ENCODE measurements around the gene MAPK13. TPM values are rescaled to one million over a fixed set of nuclear protein-coding genes. Genes with fewer than 3 reads are reported as not detected.

Gene MAPK13
- total RNA-seq, 3 donors from 2014 or later = 2.6 to 45.2 (median 30.2) TPM

- Histone ChIP-seq H3K9me3 (no peaks in the 10 kb centered on the region), H3K4me3 (no peak overlapping the region), H3K27ac (no peak overlapping the region), H3K36me3 (no peaks in the 10 kb centered on the region), H3K4me1 (no peaks in the 10 kb centered on the region), H3K27me3 (no peaks in the 10 kb centered on the region)
- TF ChIP-seq POLR2A (IDR thresholded peaks at IDR 0.05) (no peak), POLR2AphosphoS5 (IDR thresholded peaks at IDR 0.05) (no peak), CTCF (IDR thresholded peaks at IDR 0.05) (no peak)
- intact Hi-C loops (cut with DNase I; ENCODE audit: low total_unique reads) = no loop called here
- no peak for DNase-seq (ENCODE audit: low spot score in 2 of 2)
Measured at GRCh38 chr6:36141961-36142360, 11.6 kb downstream of the MAPK13 start.

DNA sequence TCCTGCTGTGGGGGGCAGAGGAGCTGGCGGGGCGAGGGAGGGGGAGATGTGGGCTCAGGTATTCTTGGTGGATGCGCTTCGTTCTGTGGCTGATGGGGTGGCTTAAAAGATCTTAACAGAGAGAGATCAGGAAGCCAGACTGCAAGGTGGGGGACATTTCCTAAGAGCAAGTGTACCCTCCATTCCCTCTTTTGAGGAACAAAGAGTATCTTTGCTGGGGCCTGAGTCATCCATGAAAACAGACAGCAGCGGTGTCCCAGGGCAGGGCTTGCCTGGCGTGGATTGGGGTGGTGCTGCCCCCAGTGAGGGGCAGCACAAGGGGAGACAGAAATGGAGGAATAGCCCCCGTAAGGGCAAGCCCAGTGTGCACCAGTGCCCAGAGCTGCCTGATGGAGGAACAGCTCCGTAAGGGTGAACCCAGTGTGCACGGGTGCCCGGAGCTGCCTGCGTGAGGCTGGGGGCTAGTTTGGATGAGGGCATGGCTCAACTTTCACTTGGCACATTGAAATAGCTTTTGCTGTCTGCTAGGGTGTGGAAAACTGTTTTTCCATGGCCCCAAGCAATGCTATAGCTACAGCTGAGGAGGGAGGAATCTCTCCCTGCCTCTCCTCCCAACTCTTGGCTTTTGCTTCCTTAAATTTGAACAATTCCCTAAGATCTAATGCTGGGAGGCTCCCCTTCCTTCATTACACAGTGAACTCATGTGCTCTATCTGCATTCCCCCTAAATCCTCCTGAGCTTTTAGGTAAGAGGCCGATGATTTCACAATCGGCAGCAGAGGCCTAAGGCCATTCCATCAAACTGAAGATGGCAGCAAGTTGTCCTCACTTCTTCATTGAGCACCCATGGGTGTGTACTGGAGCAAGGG, 12.9 kb downstream of the MAPK13 start:
- intact Hi-C loops (cut with DNase I; ENCODE audit: low total_unique reads) = no loop called here
- no peaks in the 10 kb centered on the region for H3K9me3 ChIP-seq
- no peak for DNase-seq (ENCODE audit: low spot score in 2 of 2)
- H3K36me3 ChIP-seq = no peaks in the 10 kb centered on the region
- no peaks in the 10 kb centered on the region for H3K4me1 ChIP-seq
- H3K27me3 ChIP-seq = no peaks in the 10 kb centered on the region
- no peak overlapping the region for H3K27ac ChIP-seq
- no peak overlapping the region for H3K4me3 ChIP-seq
- TF ChIP-seq POLR2AphosphoS5 (IDR thresholded peaks at IDR 0.05) = no peak
- no peak for TF ChIP-seq POLR2A (IDR thresholded peaks at IDR 0.05)
- no peak for TF ChIP-seq CTCF (IDR thresholded peaks at IDR 0.05)

DNA sequence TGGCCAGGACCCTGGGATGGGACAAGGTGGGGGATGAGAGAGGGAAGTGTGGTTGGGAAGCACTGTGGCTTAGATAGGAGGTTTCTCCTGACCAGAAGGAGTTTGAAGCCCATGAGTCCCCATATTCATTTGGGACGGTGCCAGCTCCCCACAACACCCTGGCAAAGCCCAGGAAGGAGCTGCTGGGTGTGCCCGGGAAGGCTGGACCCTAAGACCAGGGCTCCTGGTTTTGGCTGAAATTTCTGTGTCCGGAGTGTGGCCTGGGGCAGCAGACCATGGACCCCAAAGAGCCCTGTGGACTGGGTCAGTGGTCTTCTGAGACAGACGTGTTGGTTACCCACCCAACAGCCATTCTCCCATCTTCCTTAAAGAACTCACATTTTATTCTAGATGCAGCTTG, 15.2 kb downstream of the MAPK13 start:
- Histone ChIP-seq H3K36me3 (no peaks in the 10 kb centered on the region), H3K27ac (no peak overlapping the region), H3K27me3 (no peaks in the 10 kb centered on the region), H3K4me1 (peaks cover 3 to 6% of the 10 kb centered on the region in 2 donors), H3K9me3 (no peaks in the 10 kb centered on the region), H3K4me3 (no peak overlapping the region)
- no peak for TF ChIP-seq POLR2A (IDR thresholded peaks at IDR 0.05)
- TF ChIP-seq POLR2AphosphoS5 (IDR thresholded peaks at IDR 0.05) = no peak
- TF ChIP-seq CTCF (IDR thresholded peaks at IDR 0.05) = no peak
- intact Hi-C loops (cut with DNase I; ENCODE audit: low total_unique reads) = no loop called here
- DNase-seq (ENCODE audit: low spot score in 2 of 2) = no peak

GRCh38 chr6:36147294-36147693, 17.0 kb downstream of the MAPK13 start:
- no peaks in the 10 kb centered on the region for H3K9me3 ChIP-seq
- intact Hi-C loops (cut with DNase I; ENCODE audit: low total_unique reads) = no loop called here
- H3K4me3 ChIP-seq = no peak overlapping the region
- H3K27ac ChIP-seq = no peak overlapping the region
- TF ChIP-seq POLR2A (IDR thresholded peaks at IDR 0.05) (no peak), POLR2AphosphoS5 (IDR thresholded peaks at IDR 0.05) (no peak), CTCF (IDR thresholded peaks at IDR 0.05) (no peak)
- DNase-seq (ENCODE audit: low spot score in 2 of 2) = no peak
- no peaks in the 10 kb centered on the region for H3K27me3 ChIP-seq
- H3K4me1 ChIP-seq = peaks cover 3 to 6% of the 10 kb centered on the region in 2 donors
- no peaks in the 10 kb centered on the region for H3K36me3 ChIP-seq

DNA sequence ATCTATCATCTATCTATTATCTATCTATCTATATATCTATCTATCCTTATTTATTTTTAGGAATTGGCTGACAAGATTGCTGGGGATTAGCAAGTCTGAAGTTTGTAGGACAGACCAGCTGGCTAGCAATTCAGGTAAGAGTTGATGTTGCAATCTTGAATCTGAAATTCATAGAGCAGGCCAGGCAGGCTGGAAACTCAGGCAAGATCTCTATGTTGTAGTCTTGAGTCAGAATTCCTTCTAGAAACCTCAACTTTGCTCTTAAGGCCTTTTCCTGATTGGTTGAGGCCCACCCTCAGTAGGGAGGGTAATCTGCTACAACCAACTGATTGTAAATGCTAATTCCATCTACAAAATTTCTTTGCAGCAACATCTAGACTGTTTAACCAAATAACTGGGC, 19.2 kb downstream of the MAPK13 start:
- Histone ChIP-seq H3K36me3 (no peaks in the 10 kb centered on the region), H3K27me3 (no peaks in the 10 kb centered on the region), H3K27ac (peak overlapping the region; percentile 19 to 81), H3K4me3 (no peak overlapping the region), H3K9me3 (no peaks in the 10 kb centered on the region), H3K4me1 (peaks cover 3 to 6% of the 10 kb centered on the region in 2 donors)
- TF ChIP-seq POLR2AphosphoS5 (IDR thresholded peaks at IDR 0.05) = no peak
- TF ChIP-seq CTCF (IDR thresholded peaks at IDR 0.05) = no peak
- TF ChIP-seq POLR2A (IDR thresholded peaks at IDR 0.05) = no peak
- no peak for DNase-seq (ENCODE audit: low spot score in 2 of 2)
- intact Hi-C loops (cut with DNase I; ENCODE audit: low total_unique reads) = no loop called here

Measured in breast epithelium (tissue), 4 donors.